GM18868 (cell line): Measurements from ENCODE around the gene PTPN11.
A peak's percentile ranks its signal among the peaks of the same experiment; 100 is the strongest.
"Not testable (repeated sequence)": the region's sequence is repeated elsewhere in the genome, so short reads cannot be mapped to it uniquely, and the experiment has no call there.

Experiments
- ATAC-seq: cut with Tn5 transposase; IDR thresholded peaks from one replicate; pipeline ENCODE4 v1.9.1; 2021; ENCODE audit warnings: mild to moderate bottlenecking, moderate library complexity; ENCODE audit not compliant: unreplicated experiment

Gene PTPN11

GRCh38 chr12:112447106-112447505 lies 28.4 kb downstream of the PTPN11 start:
- no peak for ATAC-seq

- ATAC-seq, result not testable (repeated sequence)
Measured at GRCh38 chr12:112448165-112448564, 29.4 kb downstream of the PTPN11 start.

GRCh38 chr12:112450725-112451124 lies 32.0 kb downstream of the PTPN11 start:
- ATAC-seq, result no peak

- ATAC-seq, result no peak
Measured at GRCh38 chr12:112456029-112456428, 37.3 kb downstream of the PTPN11 start.

GRCh38 chr12:112457142-112457541 lies 38.4 kb downstream of the PTPN11 start:
- not testable (repeated sequence) for ATAC-seq

- ATAC-seq, result no peak
Measured at GRCh38 chr12:112458330-112458729, 39.6 kb downstream of the PTPN11 start.

GRCh38 chr12:112458751-112459150 lies 40.0 kb downstream of the PTPN11 start:
- no peak for ATAC-seq

GRCh38 chr12:112463478-112463877 lies 44.7 kb downstream of the PTPN11 start:
- ATAC-seq, result no peak

- no peak for ATAC-seq
Measured at GRCh38 chr12:112464605-112465004, 45.9 kb downstream of the PTPN11 start.

- ATAC-seq, result no peak
Measured at GRCh38 chr12:112466011-112466422, 47.3 kb downstream of the PTPN11 start.

- ATAC-seq, result no peak
Measured at GRCh38 chr12:112466835-112467234, 48.1 kb downstream of the PTPN11 start.

GRCh38 chr12:112468046-112468445 lies 49.3 kb downstream of the PTPN11 start:
- ATAC-seq, result no peak

- ATAC-seq, result no peak
Measured at GRCh38 chr12:112473056-112473455, 54.3 kb downstream of the PTPN11 start.

- ATAC-seq, result no peak
Measured at GRCh38 chr12:112479413-112479812, 60.7 kb downstream of the PTPN11 start.

GRCh38 chr12:112480931-112481330 lies 62.2 kb downstream of the PTPN11 start:
- no peak for ATAC-seq

GRCh38 chr12:112482733-112483132 lies 64.0 kb downstream of the PTPN11 start:
- no peak for ATAC-seq

- no peak for ATAC-seq
Measured at GRCh38 chr12:112486361-112486760, 67.6 kb downstream of the PTPN11 start.

GRCh38 chr12:112488257-112488876 lies 69.6 kb downstream of the PTPN11 start:
- no peak for ATAC-seq

GRCh38 chr12:112489456-112489855 lies 70.7 kb downstream of the PTPN11 start:
- no peak for ATAC-seq

- ATAC-seq, result peak; percentile 96
Measured at GRCh38 chr12:112496496-112496895, 77.7 kb downstream of the PTPN11 start.

- no peak for ATAC-seq
Measured at GRCh38 chr12:112498580-112498979, 79.8 kb downstream of the PTPN11 start.

- no peak for ATAC-seq
Measured at GRCh38 chr12:112503512-112503911, 84.8 kb downstream of the PTPN11 start.

GRCh38 chr12:112506513-112507166 lies 87.9 kb downstream of the PTPN11 start:
- no peak for ATAC-seq
